Liver (tissue), 9 donors: Measurements from ENCODE around the gene DTWD2. TPM values are rescaled to one million over a fixed set of nuclear protein-coding genes. Genes with fewer than 3 reads are reported as not detected.

ENCODE experiments used
- DNase-seq: peaks from one replicate; pipeline ENCODE4 v3.0.0-alpha.2; 2017; ENCODE audit warnings: low spot score
- H3K27ac ChIP-seq, 2 donors: one replicate each; pipeline ENCODE4 v1.7.0; 2013; ENCODE audit warnings: inconsistent platforms in 2 of 2, low read length in 2 of 2, control low read depth in 1 of 2, low read depth in 1 of 2, mild to moderate bottlenecking in 1 of 2
- H3K27me3 ChIP-seq, 4 donors: one replicate each; pipeline versions ENCODE4 v1.6.1 to v1.7.0; 2013; ENCODE audit warnings: low read length in 3 of 4, inconsistent platforms in 1 of 4, mild to moderate bottlenecking in 1 of 4, moderate library complexity in 1 of 4; ENCODE audit not compliant: control insufficient read depth in 4 of 4, insufficient read depth in 4 of 4
- H3K36me3 ChIP-seq, 4 donors: one replicate each; pipeline versions ENCODE4 v1.6.1 to v1.7.0; 2013; ENCODE audit warnings: low read length in 3 of 4, mild to moderate bottlenecking in 3 of 4, low read depth in 1 of 4, moderate library complexity in 1 of 4; ENCODE audit not compliant: control insufficient read depth in 4 of 4, insufficient read depth in 3 of 4
- H3K4me1 ChIP-seq, 4 donors: one replicate each; pipeline versions ENCODE4 v1.6.1 to v1.7.0; 2013; ENCODE audit warnings: low read length in 3 of 4, mild to moderate bottlenecking in 3 of 4, moderate library complexity in 1 of 4; ENCODE audit not compliant: control insufficient read depth in 4 of 4, insufficient read depth in 4 of 4
- H3K4me3 ChIP-seq, 3 donors: one replicate each; pipeline versions ENCODE4 v1.6.1 to v1.7.0; 2013; ENCODE audit warnings: low read length in 3 of 3, control low read depth in 1 of 3, low read depth in 1 of 3, mild to moderate bottlenecking in 1 of 3
- H3K9ac ChIP-seq, 2 donors: one replicate each; pipeline ENCODE4 v1.7.0; 2013; ENCODE audit warnings: low read length in 2 of 2, mild to moderate bottlenecking in 2 of 2, moderate library complexity in 2 of 2, control low read depth in 1 of 2, low read depth in 1 of 2
- H3K9me3 ChIP-seq, 4 donors: one replicate each; pipeline versions ENCODE4 v1.6.1 to v1.7.0; 2013; ENCODE audit warnings: low read length in 3 of 4; ENCODE audit not compliant: control insufficient read depth in 4 of 4
- ATF3 ChIP-seq: IDR thresholded peaks from 2 replicates; pipeline ENCODE4 v1.6.1; 2016; ENCODE audit warnings: antibody characterized with exemption
- CTCF ChIP-seq: fragments of 150-350 bp; IDR thresholded peaks from 2 replicates; pipeline ENCODE4 v1.5.1; 2017; ENCODE audit warnings: improper control_type of control experiment, low read depth, low read length; ENCODE audit not compliant: missing input control
- EGR1 ChIP-seq, 2 donors: IDR thresholded peaks; 2 replicates each; pipeline ENCODE4 v1.6.1; 2016 to 2018; ENCODE audit warnings: antibody characterized with exemption in 2 of 2, low read depth in 2 of 2
- FOXA1 ChIP-seq: IDR thresholded peaks from 2 replicates; pipeline ENCODE4 v1.6.1; 2016; ENCODE audit warnings: antibody characterized with exemption
- FOXA2 ChIP-seq: IDR thresholded peaks from 2 replicates; pipeline ENCODE4 v1.6.1; 2016; ENCODE audit warnings: antibody characterized with exemption
- GABPA ChIP-seq, 2 donors: IDR thresholded peaks in 1 of 2; conservative IDR thresholded peaks in 1 of 2; 2 replicates each; pipeline ENCODE4 v1.6.1; 2016; ENCODE audit warnings: antibody characterized with exemption in 2 of 2, mild to moderate bottlenecking in 1 of 2, moderate library complexity in 1 of 2
- HNF4G ChIP-seq: IDR thresholded peaks from 2 replicates; pipeline ENCODE4 v1.6.1; 2016; ENCODE audit warnings: antibody characterized with exemption
- JUND ChIP-seq, 2 donors: IDR thresholded peaks; 2 replicates each; pipeline ENCODE4 v1.6.1; 2016; ENCODE audit warnings: antibody characterized with exemption in 2 of 2
- NR2F2 ChIP-seq: IDR thresholded peaks from 2 replicates; pipeline ENCODE4 v1.6.1; 2016; ENCODE audit warnings: antibody characterized with exemption
- RAD21 ChIP-seq, 2 donors: IDR thresholded peaks; 2 replicates each; pipeline ENCODE4 v1.6.1; 2016; ENCODE audit warnings: antibody characterized with exemption in 2 of 2, mild to moderate bottlenecking in 2 of 2
- RXRA ChIP-seq, 2 donors: IDR thresholded peaks; 2 replicates each; pipeline ENCODE4 v1.6.1; 2017 to 2018; ENCODE audit warnings: antibody characterized with exemption in 2 of 2, mild to moderate bottlenecking in 1 of 2
- SP1 ChIP-seq: IDR thresholded peaks from 2 replicates; pipeline ENCODE4 v1.6.1; 2018; ENCODE audit warnings: antibody characterized with exemption, mild to moderate bottlenecking
- TAF1 ChIP-seq: conservative IDR thresholded peaks from 2 replicates; pipeline ENCODE4 v1.6.1; 2016; ENCODE audit warnings: antibody characterized with exemption, mild to moderate bottlenecking
- YY1 ChIP-seq: IDR thresholded peaks from 2 replicates; pipeline ENCODE4 v1.6.1; 2016; ENCODE audit warnings: antibody characterized with exemption, mild to moderate bottlenecking
- WGBS: extraction: QIAGEN DNeasy Blood & Tissue Kit; methylation state at CpG from one replicate; pipeline ENCODE4 v1.1.7; 2013; 5-methylcytosine and 5-hydroxymethylcytosine counted together
- polyA plus RNA-seq, 2 donors: library from polyadenylated mRNA; stranded (reverse) in 1 of 2; unstranded in 1 of 2; fragments of 200-250 nt in 1 of 2; fragments of >200 nt in 1 of 2; fragmentation: Nextera tagmentation in 1 of 2; extraction: Ambion mirVana in 1 of 2; gene quantifications; one replicate each; pipeline versions ENCODE4 v1.2.1 to v1.2.3, GENCODE V29; 2013 to 2015
- total RNA-seq, 2 donors: library from RNA; depleted of rRNA; stranded (reverse); fragments of >200 nt; gene quantifications; one replicate each; pipeline ENCODE4 v1.2.3, GENCODE V29; 2014
- TF ChIP-seq, protein P1 (sequence below): IDR thresholded peaks from 2 replicates; pipeline ENCODE4 v1.6.1; 2016; ENCODE audit warnings: antibody characterized with exemption
- TF ChIP-seq, protein P2 (sequence below): IDR thresholded peaks from 2 replicates; pipeline ENCODE4 v1.6.1; 2016; ENCODE audit warnings: antibody characterized with exemption, mild to moderate bottlenecking
- TF ChIP-seq, protein P3 (sequence below): IDR thresholded peaks from 2 replicates; pipeline ENCODE4 v1.6.1; 2016; ENCODE audit warnings: antibody characterized with exemption
- donor health status: healthy.
- donor health status: healthy.
- donor health status: healthy.
- donor health status: healthy.
- donor health status: healthy.

The DTWD2 gene
- total and polyA plus RNA-seq, 4 donors: 2.3 to 10.7 (median 4.3) TPM

GRCh38 chr5:118873417-118873816 lies 114.9 kb downstream of the DTWD2 start:
- DNase-seq: no peak

GRCh38 chr5:118863345-118863744 lies 125.0 kb downstream of the DTWD2 start:
- no peaks in the 10 kb centered on the region for H3K36me3 ChIP-seq
- no peaks in the 10 kb centered on the region for H3K9me3 ChIP-seq
- no peak for DNase-seq
- H3K4me3 ChIP-seq: no peak overlapping the region
- no peaks in the 10 kb centered on the region for H3K27me3 ChIP-seq
- no peaks in the 10 kb centered on the region for H3K4me1 ChIP-seq
- TF ChIP-seq HNF4G: no peak
- TF ChIP-seq YY1: no peak
- no peak for TF ChIP-seq JUND (IDR thresholded peaks at IDR 0.05)
- TF ChIP-seq RAD21 (IDR thresholded peaks at IDR 0.05): no peak
- no peak for TF ChIP-seq FOXA1
- no peak for TF ChIP-seq GABPA (IDR thresholded peaks at IDR 0.05 in 1 of 2, conservative IDR thresholded peaks at IDR 0.05 in 1 of 2)
- TF ChIP-seq EGR1 (IDR thresholded peaks at IDR 0.05; ENCODE audit: low read depth in 2 of 2): no peak
- H3K9ac ChIP-seq: no peak overlapping the region
- no peak overlapping the region for H3K27ac ChIP-seq

More at GRCh38 chr5:118873417-118873816, 114.9 kb downstream of the DTWD2 start:
- 97% methylated on average over 6 of the region's 6 CpGs for WGBS
- Histone ChIP-seq H3K27ac (no peak overlapping the region), H3K36me3 (no peaks in the 10 kb centered on the region), H3K4me1 (no peaks in the 10 kb centered on the region), H3K27me3 (no peaks in the 10 kb centered on the region), H3K9ac (no peak overlapping the region), H3K4me3 (no peak overlapping the region), H3K9me3 (peaks cover 2 to 7% (median 3%) of the 10 kb centered on the region in 4 donors)
- no peak for TF ChIP-seq FOXA1
- TF ChIP-seq FOXA2: no peak
- TF ChIP-seq ATF3: no peak
- TF ChIP-seq, protein P1, sequence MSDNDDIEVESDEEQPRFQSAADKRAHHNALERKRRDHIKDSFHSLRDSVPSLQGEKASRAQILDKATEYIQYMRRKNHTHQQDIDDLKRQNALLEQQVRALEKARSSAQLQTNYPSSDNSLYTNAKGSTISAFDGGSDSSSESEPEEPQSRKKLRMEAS: no peak
- no peak for TF ChIP-seq RAD21 (IDR thresholded peaks at IDR 0.05)
- TF ChIP-seq YY1: no peak
- TF ChIP-seq SP1: no peak
- no peak for TF ChIP-seq RXRA (IDR thresholded peaks at IDR 0.05)
- TF ChIP-seq, protein P2, sequence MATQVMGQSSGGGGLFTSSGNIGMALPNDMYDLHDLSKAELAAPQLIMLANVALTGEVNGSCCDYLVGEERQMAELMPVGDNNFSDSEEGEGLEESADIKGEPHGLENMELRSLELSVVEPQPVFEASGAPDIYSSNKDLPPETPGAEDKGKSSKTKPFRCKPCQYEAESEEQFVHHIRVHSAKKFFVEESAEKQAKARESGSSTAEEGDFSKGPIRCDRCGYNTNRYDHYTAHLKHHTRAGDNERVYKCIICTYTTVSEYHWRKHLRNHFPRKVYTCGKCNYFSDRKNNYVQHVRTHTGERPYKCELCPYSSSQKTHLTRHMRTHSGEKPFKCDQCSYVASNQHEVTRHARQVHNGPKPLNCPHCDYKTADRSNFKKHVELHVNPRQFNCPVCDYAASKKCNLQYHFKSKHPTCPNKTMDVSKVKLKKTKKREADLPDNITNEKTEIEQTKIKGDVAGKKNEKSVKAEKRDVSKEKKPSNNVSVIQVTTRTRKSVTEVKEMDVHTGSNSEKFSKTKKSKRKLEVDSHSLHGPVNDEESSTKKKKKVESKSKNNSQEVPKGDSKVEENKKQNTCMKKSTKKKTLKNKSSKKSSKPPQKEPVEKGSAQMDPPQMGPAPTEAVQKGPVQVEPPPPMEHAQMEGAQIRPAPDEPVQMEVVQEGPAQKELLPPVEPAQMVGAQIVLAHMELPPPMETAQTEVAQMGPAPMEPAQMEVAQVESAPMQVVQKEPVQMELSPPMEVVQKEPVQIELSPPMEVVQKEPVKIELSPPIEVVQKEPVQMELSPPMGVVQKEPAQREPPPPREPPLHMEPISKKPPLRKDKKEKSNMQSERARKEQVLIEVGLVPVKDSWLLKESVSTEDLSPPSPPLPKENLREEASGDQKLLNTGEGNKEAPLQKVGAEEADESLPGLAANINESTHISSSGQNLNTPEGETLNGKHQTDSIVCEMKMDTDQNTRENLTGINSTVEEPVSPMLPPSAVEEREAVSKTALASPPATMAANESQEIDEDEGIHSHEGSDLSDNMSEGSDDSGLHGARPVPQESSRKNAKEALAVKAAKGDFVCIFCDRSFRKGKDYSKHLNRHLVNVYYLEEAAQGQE: no peak
- no peak for TF ChIP-seq NR2F2

DNA sequence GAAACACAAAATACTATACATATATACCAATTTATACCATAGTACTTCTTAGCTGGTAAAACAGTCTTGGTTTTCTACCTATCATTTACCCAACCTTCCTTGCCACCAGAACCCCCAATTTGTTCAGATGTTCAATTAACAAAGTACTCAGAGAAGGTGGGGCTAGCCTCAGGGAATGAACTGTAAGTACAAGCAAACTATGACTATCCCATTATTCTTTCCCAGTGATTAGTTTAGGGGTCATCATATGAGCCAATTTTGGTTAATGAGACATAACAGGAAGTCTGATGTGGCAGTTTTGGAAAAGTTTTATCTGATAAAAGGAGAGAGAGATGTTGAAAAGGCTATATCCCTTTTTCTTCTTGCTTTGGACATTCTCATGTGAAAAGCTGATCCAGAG lies 125.8 kb downstream of the DTWD2 start:
- Histone ChIP-seq H3K27me3 (no peaks in the 10 kb centered on the region), H3K4me1 (no peaks in the 10 kb centered on the region), H3K36me3 (no peaks in the 10 kb centered on the region), H3K27ac (no peak overlapping the region), H3K9ac (no peak overlapping the region), H3K4me3 (no peak overlapping the region), H3K9me3 (no peaks in the 10 kb centered on the region)
- DNase-seq: no peak
- TF ChIP-seq CTCF: no peak
- TF ChIP-seq GABPA (IDR thresholded peaks at IDR 0.05 in 1 of 2, conservative IDR thresholded peaks at IDR 0.05 in 1 of 2): no peak
- TF ChIP-seq, protein P2: no peak
- no peak for TF ChIP-seq RXRA (IDR thresholded peaks at IDR 0.05)
- no peak for TF ChIP-seq TAF1
- TF ChIP-seq, protein P3, sequence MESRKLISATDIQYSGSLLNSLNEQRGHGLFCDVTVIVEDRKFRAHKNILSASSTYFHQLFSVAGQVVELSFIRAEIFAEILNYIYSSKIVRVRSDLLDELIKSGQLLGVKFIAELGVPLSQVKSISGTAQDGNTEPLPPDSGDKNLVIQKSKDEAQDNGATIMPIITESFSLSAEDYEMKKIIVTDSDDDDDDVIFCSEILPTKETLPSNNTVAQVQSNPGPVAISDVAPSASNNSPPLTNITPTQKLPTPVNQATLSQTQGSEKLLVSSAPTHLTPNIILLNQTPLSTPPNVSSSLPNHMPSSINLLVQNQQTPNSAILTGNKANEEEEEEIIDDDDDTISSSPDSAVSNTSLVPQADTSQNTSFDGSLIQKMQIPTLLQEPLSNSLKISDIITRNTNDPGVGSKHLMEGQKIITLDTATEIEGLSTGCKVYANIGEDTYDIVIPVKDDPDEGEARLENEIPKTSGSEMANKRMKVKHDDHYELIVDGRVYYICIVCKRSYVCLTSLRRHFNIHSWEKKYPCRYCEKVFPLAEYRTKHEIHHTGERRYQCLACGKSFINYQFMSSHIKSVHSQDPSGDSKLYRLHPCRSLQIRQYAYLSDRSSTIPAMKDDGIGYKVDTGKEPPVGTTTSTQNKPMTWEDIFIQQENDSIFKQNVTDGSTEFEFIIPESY: no peak
- TF ChIP-seq JUND (IDR thresholded peaks at IDR 0.05): no peak
- TF ChIP-seq ATF3: no peak
- TF ChIP-seq RAD21 (IDR thresholded peaks at IDR 0.05): no peak
